WTC11 (cell line): ENCODE results near the gene PRKAG2. TPM values are rescaled to one million over a fixed set of nuclear protein-coding genes. Genes with fewer than 3 reads are reported as not detected.

Experiments used
- ATAC-seq: fragments of 200-7000 bp; cut with Tn5 transposase; 2 replicates; pipeline ENCODE4 v1.10.0; 2021; ENCODE audit warnings: mild to moderate bottlenecking, moderate library complexity
- CTCF ChIA-PET: fragments of 300-600 bp; sonication (Branson Sonifier 250); formaldehyde crosslinking; loops from one replicate; lab custom pipeline; 2021; ENCODE audit warnings: antibody characterized with exemption; lab: Charles Lee
- POLR2A ChIA-PET: fragments of 350-600 bp; sonication (Branson Sonifier 250); formaldehyde crosslinking; loops from one replicate; lab custom pipeline; 2021; ENCODE audit warnings: antibody characterized with exemption; lab: Charles Lee
- DNase-seq: peaks from one replicate; pipeline ENCODE4 v3.0.0; 2021; ENCODE audit warnings: low spot score
- H3K27ac Mint-ChIP-seq: 2 replicates; pipeline ENCODE4 v1.8.0; 2021; ENCODE audit warnings: mixed read lengths
- H3K27me3 Mint-ChIP-seq: 2 replicates; pipeline ENCODE4 v1.8.0; 2021; ENCODE audit warnings: low read depth, mild to moderate bottlenecking, moderate library complexity, mixed read lengths
- H3K36me3 Mint-ChIP-seq: 2 replicates; pipeline ENCODE4 v1.8.0; 2021; ENCODE audit warnings: mixed read lengths
- H3K4me1 Mint-ChIP-seq: 2 replicates; pipeline ENCODE4 v1.8.0; 2022; ENCODE audit warnings: mixed read lengths
- H3K4me3 Mint-ChIP-seq: 2 replicates; pipeline ENCODE4 v1.8.0; 2021; ENCODE audit warnings: mild to moderate bottlenecking, moderate library complexity, mixed read lengths
- H3K9me3 Mint-ChIP-seq: 2 replicates; pipeline ENCODE4 v1.8.0; 2021; ENCODE audit warnings: mixed read lengths
- ATF2 ChIP-seq: sonication (generic); formaldehyde crosslinking; IDR thresholded peaks from 2 replicates; pipeline ENCODE4 v1.8.1; 2022; ENCODE audit warnings: low read depth, missing genetic modification reagents, borderline replicate concordance
- CBFB ChIP-seq: sonication (generic); formaldehyde crosslinking; IDR thresholded peaks from 2 replicates; pipeline ENCODE4 v1.8.1; 2022; ENCODE audit warnings: mild to moderate bottlenecking, low read depth, missing genetic modification reagents
- EMX1 ChIP-seq: fragments of 250-450 bp; sonication (Bioruptor Pico); IDR thresholded peaks from 2 replicates; pipeline ENCODE4 v1.8.0; 2021; ENCODE audit warnings: mild to moderate bottlenecking
- FOXK1 ChIP-seq: sonication (generic); formaldehyde crosslinking; IDR thresholded peaks from 2 replicates; pipeline ENCODE4 v1.8.0; 2022; ENCODE audit warnings: mild to moderate bottlenecking, moderate library complexity, missing genetic modification reagents
- GTF2I ChIP-seq: fragments of 250-450 bp; sonication (Bioruptor Pico); conservative IDR thresholded peaks from 2 replicates; pipeline ENCODE4 v1.4.0; 2021; ENCODE audit warnings: mild to moderate bottlenecking
- HMGA2 ChIP-seq: fragments of 250-450 bp; sonication (Bioruptor Pico); IDR thresholded peaks from 2 replicates; pipeline ENCODE4 v1.4.0; 2021; ENCODE audit warnings: mild to moderate bottlenecking, moderate library complexity
- KAT7 ChIP-seq: sonication (generic); formaldehyde crosslinking; IDR thresholded peaks from 2 replicates; pipeline ENCODE4 v1.8.1; 2023; ENCODE audit warnings: missing genetic modification reagents, mild to moderate bottlenecking, borderline replicate concordance
- NR2C2 ChIP-seq: sonication (generic); formaldehyde crosslinking; IDR thresholded peaks from 2 replicates; pipeline ENCODE4 v1.8.0; 2022; ENCODE audit warnings: mild to moderate bottlenecking, missing genetic modification reagents
- SP1 ChIP-seq: sonication (generic); formaldehyde crosslinking; conservative IDR thresholded peaks from 2 replicates; pipeline ENCODE4 v1.8.1; 2022; ENCODE audit warnings: missing genetic modification reagents
- ZNF121 ChIP-seq: sonication (generic); formaldehyde crosslinking; IDR thresholded peaks from 2 replicates; pipeline ENCODE4 v1.8.0; 2023; ENCODE audit warnings: missing genetic modification reagents
- ZNF219 ChIP-seq: sonication (generic); formaldehyde crosslinking; IDR thresholded peaks from 2 replicates; pipeline ENCODE4 v1.8.0; 2023; ENCODE audit warnings: missing genetic modification reagents, mild to moderate bottlenecking, borderline replicate concordance
- ZSCAN18 ChIP-seq: fragments of 250-450 bp; sonication (Bioruptor Pico); IDR thresholded peaks from 2 replicates; pipeline ENCODE4 v2.1.2; 2022; ENCODE audit warnings: mild to moderate bottlenecking, moderate library complexity
- total RNA-seq: library from RNA; stranded (reverse); gene quantifications from 3 replicates; pipeline ENCODE4 v1.2.3, GENCODE V29; 2021
- TF ChIP-seq, protein P1 (sequence below): sonication (generic); formaldehyde crosslinking; IDR thresholded peaks from 2 replicates; pipeline ENCODE4 v1.8.0; 2022; ENCODE audit warnings: mild to moderate bottlenecking, missing genetic modification reagents
- TF ChIP-seq, protein P2 (sequence below): fragments of 250-450 bp; sonication (Bioruptor Pico); conservative IDR thresholded peaks from 2 replicates; pipeline ENCODE4 v1.9.0; 2021; ENCODE audit warnings: mild to moderate bottlenecking
- TF ChIP-seq, protein P3 (sequence below): fragments of 250-450 bp; sonication (Bioruptor Pico); IDR thresholded peaks from 2 replicates; pipeline ENCODE4 v1.9.0; 2021; ENCODE audit warnings: mild to moderate bottlenecking

The PRKAG2 gene
- total RNA-seq, 1 experiment from 2014 or later, result 20.3 TPM

DNA sequence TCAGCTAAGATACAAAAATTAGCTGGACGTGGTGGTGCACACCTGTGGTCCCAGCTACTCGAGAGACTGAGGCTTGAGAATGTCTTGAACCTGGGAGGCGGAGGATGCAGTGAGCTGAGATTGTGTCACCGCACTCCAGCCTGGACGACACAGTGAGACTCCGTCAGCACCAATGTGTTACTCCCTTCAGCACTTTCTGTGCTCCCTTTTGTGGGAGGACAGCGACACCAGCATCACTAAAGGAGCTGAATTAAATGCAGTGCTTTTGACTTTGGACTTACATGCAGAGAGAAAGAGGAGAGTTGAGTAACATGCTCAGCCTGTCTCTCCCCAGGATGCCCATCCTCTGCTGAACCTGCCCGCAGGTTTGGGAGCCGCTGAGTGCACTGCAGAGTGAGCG, 265.0 kb downstream of the PRKAG2 start:
- TF ChIP-seq HMGA2 (CRISPR knock-in tag), result no peak
- 0 out of 2 replicates have a peak, but pooled peaks have one; percentile 44 for TF ChIP-seq ZNF121
- TF ChIP-seq FOXK1 (CRISPR knock-in tag), result no peak
- H3K27ac Mint-ChIP-seq, result no peak overlapping the region
- ChIA-PET POLR2A (no interaction called here), CTCF (interaction anchor here (0.7 to 1.9 kb wide), 4 partner anchors 19 to 297 kb away, joined by 3 to 7 read pairs (median 5); no protein-coding TSS in a partner anchor)
- H3K27me3 Mint-ChIP-seq, result no peaks in the 10 kb centered on the region
- no peaks in the 10 kb centered on the region for H3K9me3 Mint-ChIP-seq
- peaks cover 2% of the 10 kb centered on the region; the same call in 1 of the 2 replicates for H3K36me3 Mint-ChIP-seq
- H3K4me3 Mint-ChIP-seq, result no peak overlapping the region
- ATAC-seq (no peak), DNase-seq (no peak)
- no peaks in the 10 kb centered on the region for H3K4me1 Mint-ChIP-seq

- no peak overlapping the region for H3K4me3 Mint-ChIP-seq
- no peaks in the 10 kb centered on the region for H3K4me1 Mint-ChIP-seq
- peak overlapping the region; percentile 53; the same call in 1 of the 2 replicates for H3K27ac Mint-ChIP-seq
- H3K27me3 Mint-ChIP-seq, result no peaks in the 10 kb centered on the region
- H3K36me3 Mint-ChIP-seq, result peaks cover 2% of the 10 kb centered on the region; the same call in 1 of the 2 replicates
- DNase-seq (no peak), ATAC-seq (no peak)
- CTCF ChIA-PET, result interaction anchor here (0.7 to 1.9 kb wide), 4 partner anchors 19 to 499 kb away, joined by 3 to 7 read pairs (median 3); no protein-coding TSS in a partner anchor
- POLR2A ChIA-PET, result no interaction called here
- no peaks in the 10 kb centered on the region for H3K9me3 Mint-ChIP-seq
- TF ChIP-seq ZNF219 (CRISPR knock-in tag) (no peak), CBFB (CRISPR knock-in tag) (no peak), KAT7 (CRISPR knock-in tag) (no peak), SP1 (CRISPR knock-in tag) (no peak), GTF2I (CRISPR knock-in tag) (no peak), ZSCAN18 (CRISPR knock-in tag) (no peak), ATF2 (CRISPR knock-in tag) (no peak), NR2C2 (CRISPR knock-in tag) (no peak), EMX1 (CRISPR knock-in tag) (no peak)
- TF ChIP-seq, protein P1, sequence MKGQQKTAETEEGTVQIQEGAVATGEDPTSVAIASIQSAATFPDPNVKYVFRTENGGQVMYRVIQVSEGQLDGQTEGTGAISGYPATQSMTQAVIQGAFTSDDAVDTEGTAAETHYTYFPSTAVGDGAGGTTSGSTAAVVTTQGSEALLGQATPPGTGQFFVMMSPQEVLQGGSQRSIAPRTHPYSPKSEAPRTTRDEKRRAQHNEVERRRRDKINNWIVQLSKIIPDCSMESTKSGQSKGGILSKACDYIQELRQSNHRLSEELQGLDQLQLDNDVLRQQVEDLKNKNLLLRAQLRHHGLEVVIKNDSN, result no peak
- TF ChIP-seq, protein P2, sequence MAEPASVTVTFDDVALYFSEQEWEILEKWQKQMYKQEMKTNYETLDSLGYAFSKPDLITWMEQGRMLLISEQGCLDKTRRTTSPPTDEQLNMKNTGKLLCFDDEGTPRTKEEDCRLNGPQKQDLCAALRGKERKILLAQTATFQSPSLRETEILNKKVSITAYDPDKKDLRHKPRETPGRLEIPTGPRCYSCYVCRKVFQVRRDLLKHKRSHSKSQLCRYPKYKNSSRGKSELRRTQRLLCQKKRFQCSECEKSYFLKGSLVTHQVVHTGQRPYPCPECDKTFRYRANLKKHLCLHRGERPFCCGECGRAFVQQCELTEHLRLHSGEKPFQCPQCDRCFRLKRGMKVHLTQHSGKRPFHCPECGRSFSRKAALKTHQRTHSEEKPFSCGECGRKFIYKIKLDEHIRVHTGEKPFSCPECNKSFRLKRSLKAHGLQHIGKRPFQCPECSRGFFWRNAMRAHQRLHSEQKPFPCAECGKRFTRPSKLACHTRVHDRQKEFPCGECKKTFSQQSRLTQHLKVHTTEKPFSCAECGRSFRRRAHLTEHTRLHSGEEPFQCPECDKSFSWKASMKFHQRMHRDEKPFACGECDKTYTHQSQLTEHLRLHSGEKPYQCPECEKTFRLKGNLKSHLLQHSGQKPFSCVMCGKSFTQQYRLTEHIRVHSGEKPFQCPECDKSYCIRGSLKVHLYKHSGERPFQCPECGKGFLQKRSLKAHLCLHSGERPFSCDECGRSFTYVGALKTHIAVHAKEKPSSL (CRISPR knock-in tag), result no peak
- TF ChIP-seq, protein P3, sequence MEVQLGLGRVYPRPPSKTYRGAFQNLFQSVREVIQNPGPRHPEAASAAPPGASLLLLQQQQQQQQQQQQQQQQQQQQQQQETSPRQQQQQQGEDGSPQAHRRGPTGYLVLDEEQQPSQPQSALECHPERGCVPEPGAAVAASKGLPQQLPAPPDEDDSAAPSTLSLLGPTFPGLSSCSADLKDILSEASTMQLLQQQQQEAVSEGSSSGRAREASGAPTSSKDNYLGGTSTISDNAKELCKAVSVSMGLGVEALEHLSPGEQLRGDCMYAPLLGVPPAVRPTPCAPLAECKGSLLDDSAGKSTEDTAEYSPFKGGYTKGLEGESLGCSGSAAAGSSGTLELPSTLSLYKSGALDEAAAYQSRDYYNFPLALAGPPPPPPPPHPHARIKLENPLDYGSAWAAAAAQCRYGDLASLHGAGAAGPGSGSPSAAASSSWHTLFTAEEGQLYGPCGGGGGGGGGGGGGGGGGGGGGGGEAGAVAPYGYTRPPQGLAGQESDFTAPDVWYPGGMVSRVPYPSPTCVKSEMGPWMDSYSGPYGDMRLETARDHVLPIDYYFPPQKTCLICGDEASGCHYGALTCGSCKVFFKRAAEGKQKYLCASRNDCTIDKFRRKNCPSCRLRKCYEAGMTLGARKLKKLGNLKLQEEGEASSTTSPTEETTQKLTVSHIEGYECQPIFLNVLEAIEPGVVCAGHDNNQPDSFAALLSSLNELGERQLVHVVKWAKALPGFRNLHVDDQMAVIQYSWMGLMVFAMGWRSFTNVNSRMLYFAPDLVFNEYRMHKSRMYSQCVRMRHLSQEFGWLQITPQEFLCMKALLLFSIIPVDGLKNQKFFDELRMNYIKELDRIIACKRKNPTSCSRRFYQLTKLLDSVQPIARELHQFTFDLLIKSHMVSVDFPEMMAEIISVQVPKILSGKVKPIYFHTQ (CRISPR knock-in tag), result no peak
These were observed 265.9 kb downstream of the PRKAG2 start for GRCh38 chr7:151611041-151611440.
